GM12891 (cell line): ENCODE results near the gene SLC12A7.

ENCODE experiments used
- POLR2A ChIP-seq: IDR thresholded peaks from 2 replicates; pipeline ENCODE4 v1.6.1; 2011; ENCODE audit warnings: low read depth, low read length, control low read depth
- POLR2AphosphoS5 ChIP-seq: IDR thresholded peaks from 2 replicates; pipeline ENCODE4 v1.6.1; 2011; ENCODE audit warnings: low read depth, low read length, control low read depth
- POU2F2 ChIP-seq: IDR thresholded peaks from 2 replicates; pipeline ENCODE4 v1.6.1; 2011; ENCODE audit warnings: low read depth, mild to moderate bottlenecking, control low read depth, low read length, moderate library complexity
- SPI1 ChIP-seq: IDR thresholded peaks from 2 replicates; pipeline ENCODE4 v1.6.1; 2011; ENCODE audit warnings: low read depth, low read length, control low read depth

DNA sequence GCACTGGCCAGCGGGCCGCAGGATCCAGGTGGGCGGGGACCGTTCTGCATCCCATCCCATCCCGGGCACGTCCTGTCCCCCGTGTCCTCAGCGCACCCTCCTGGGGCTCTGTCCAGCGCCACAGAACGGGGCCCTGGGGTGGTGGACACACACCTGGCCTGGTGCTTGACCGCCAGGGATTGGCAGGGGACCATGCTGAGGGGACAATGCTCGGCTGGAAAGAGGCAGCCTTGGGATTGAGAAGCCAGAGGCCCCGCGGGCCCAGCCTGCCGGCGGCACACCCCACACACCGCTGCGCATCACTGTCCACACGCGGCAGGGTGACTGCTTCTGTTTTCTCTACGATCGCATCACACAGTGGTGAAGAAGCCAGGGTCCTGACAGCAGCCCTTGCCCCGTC is 33.0 kb downstream of the SLC12A7 start:
- TF ChIP-seq POLR2A = no peak
- no peak for TF ChIP-seq POLR2AphosphoS5
- no peak for TF ChIP-seq SPI1
- no peak for TF ChIP-seq POU2F2
